NK-92 (cell line): ENCODE data around the gene WSCD2.

Source experiments
- DNase-seq: peaks from one replicate; lab custom pipeline; 2025; ENCODE audit not compliant: unreplicated experiment; lab: John Stamatoyannopoulos, UW

WSCD2 gene

GRCh38 chr12:108129017-108129812 lies at the start of gene WSCD2:
TSS of gene WSCD2 (plus strand) at chr12:108129288. CDS start at chr12:108195833, 66,545 bp downstream.
- no peak for DNase-seq

GRCh38 chr12:108079721-108080120 lies 49.4 kb upstream of the WSCD2 start:
- DNase-seq, result no peak

GRCh38 chr12:108080363-108080762 lies 48.7 kb upstream of the WSCD2 start:
- DNase-seq, result no peak

- no peak for DNase-seq
Measured at GRCh38 chr12:108082485-108082884, 46.6 kb upstream of the WSCD2 start.

GRCh38 chr12:108087900-108088299 lies 41.2 kb upstream of the WSCD2 start:
- DNase-seq, result no peak

GRCh38 chr12:108090107-108090899 lies 38.8 kb upstream of the WSCD2 start:
- no peak for DNase-seq

GRCh38 chr12:108090932-108091678 lies 38.0 kb upstream of the WSCD2 start:
- no peak for DNase-seq

GRCh38 chr12:108091679-108092051 lies 37.4 kb upstream of the WSCD2 start:
- DNase-seq, result no peak

- no peak for DNase-seq
Measured at GRCh38 chr12:108093209-108093608, 35.9 kb upstream of the WSCD2 start.

- no peak for DNase-seq
Measured at GRCh38 chr12:108094056-108094649, 34.9 kb upstream of the WSCD2 start.

- DNase-seq, result no peak
Measured at GRCh38 chr12:108097160-108097911, 31.8 kb upstream of the WSCD2 start.

GRCh38 chr12:108098374-108098773 lies 30.7 kb upstream of the WSCD2 start:
- DNase-seq, result no peak

- no peak for DNase-seq
Measured at GRCh38 chr12:108099073-108099472, 30.0 kb upstream of the WSCD2 start.

GRCh38 chr12:108099778-108100489 lies 29.2 kb upstream of the WSCD2 start:
- DNase-seq, result no peak

- DNase-seq, result no peak
Measured at GRCh38 chr12:108101605-108102175, 27.4 kb upstream of the WSCD2 start.

- no peak for DNase-seq
Measured at GRCh38 chr12:108102363-108102762, 26.7 kb upstream of the WSCD2 start.

GRCh38 chr12:108103087-108103486 lies 26.0 kb upstream of the WSCD2 start:
- no peak for DNase-seq

- no peak for DNase-seq
Measured at GRCh38 chr12:108103517-108103916, 25.6 kb upstream of the WSCD2 start.

- DNase-seq, result no peak
Measured at GRCh38 chr12:108104657-108105056, 24.4 kb upstream of the WSCD2 start.
